ENCODE measurements around the gene GPR4. TPM values are rescaled to one million over a fixed set of nuclear protein-coding genes. Genes with fewer than 3 reads are reported as not detected.
A peak's percentile ranks its signal among the peaks of the same experiment; 100 is the strongest.

Gene GPR4
- total and polyA plus RNA-seq, 10 donors = 0.33 to 5.6 (median 3.7) TPM

DNA sequence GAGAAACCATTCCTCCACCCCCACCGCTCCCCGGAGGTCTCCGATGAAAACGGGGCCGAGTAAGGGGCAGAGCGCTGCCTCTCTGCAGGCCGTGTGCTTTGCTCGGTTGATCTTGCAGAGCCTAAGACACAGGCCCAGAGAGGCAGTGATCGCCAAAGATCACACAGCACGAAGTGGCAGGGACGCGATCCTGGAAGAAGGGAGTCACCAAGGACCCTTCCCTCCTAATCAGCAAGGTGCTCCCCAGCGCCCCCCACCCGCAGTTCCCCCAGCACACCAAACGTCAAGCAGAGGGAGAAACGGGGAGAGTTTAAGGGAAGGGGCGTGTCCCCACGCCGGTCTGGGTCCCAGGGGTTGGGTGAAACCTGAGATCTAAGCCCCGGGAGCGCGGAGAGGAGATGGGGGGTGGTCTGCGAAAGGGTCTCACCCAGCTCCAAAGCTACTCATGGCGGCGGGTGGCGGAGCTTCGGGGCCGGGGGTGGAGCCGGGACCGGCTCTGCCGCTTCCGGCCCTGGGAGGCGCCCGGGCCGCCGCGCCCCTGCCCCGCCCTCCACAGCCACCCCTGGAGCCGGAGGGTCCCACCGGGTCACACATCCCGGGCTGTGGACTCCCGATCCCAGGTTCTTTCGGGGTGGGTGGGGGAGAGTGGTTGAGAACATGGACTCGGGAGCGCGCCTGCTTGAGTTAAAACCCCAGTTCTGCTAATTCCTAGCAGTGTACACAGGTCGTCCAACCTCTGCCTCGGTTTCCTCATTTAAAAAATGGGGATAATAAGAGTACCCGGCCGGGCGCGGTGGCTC is 37.1 kb upstream of the GPR4 start, which contains the start of gene EML2:
TSS of gene EML2 (minus strand) at position 468 of the 800 bp plus-strand sequence. CDS start at position 447, 21 bp downstream.
- Histone ChIP-seq H3K27me3 (replicated peaks in 1 of 7) (peaks cover 0 to 9% (median 0%) of the 10 kb centered on the region in 7 donors), H3K4me1 (peaks cover 29 to 65% (median 54%) of the 10 kb centered on the region in 6 donors), H3K27ac (peak within 1 kb of the TSS; percentile 17 to 92 (median 67)), H3K9me3 (no peaks in the 10 kb centered on the region), H3K36me3 (peaks cover 0 to 15% (median 0%) of the 10 kb centered on the region in 6 donors), H3K4me3 (peak within 1 kb of the TSS; percentile 38 to 90 (median 64))
- DNase-seq = peak; percentile 93
- intact Hi-C loops (cut with DNase I; ENCODE audit: low total_unique reads) = no loop called here
- TF ChIP-seq POLR2AphosphoS5 (IDR thresholded peaks at IDR 0.05) = peak; percentile 32 to 65 (median 58)
- no peak for TF ChIP-seq POLR2A (IDR thresholded peaks at IDR 0.05)
- TF ChIP-seq, protein P1, sequence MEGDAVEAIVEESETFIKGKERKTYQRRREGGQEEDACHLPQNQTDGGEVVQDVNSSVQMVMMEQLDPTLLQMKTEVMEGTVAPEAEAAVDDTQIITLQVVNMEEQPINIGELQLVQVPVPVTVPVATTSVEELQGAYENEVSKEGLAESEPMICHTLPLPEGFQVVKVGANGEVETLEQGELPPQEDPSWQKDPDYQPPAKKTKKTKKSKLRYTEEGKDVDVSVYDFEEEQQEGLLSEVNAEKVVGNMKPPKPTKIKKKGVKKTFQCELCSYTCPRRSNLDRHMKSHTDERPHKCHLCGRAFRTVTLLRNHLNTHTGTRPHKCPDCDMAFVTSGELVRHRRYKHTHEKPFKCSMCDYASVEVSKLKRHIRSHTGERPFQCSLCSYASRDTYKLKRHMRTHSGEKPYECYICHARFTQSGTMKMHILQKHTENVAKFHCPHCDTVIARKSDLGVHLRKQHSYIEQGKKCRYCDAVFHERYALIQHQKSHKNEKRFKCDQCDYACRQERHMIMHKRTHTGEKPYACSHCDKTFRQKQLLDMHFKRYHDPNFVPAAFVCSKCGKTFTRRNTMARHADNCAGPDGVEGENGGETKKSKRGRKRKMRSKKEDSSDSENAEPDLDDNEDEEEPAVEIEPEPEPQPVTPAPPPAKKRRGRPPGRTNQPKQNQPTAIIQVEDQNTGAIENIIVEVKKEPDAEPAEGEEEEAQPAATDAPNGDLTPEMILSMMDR (IDR thresholded peaks at IDR 0.05 in 8 of 11, conservative IDR thresholded peaks at IDR 0.05 in 3 of 11) = peak in 2 of 11 experiments; percentile 21 to 24
- WGBS, 5 donors = 3 to 6% (median 4%) methylated on average over 28 to 52 of the region's 52 CpGs

DNA sequence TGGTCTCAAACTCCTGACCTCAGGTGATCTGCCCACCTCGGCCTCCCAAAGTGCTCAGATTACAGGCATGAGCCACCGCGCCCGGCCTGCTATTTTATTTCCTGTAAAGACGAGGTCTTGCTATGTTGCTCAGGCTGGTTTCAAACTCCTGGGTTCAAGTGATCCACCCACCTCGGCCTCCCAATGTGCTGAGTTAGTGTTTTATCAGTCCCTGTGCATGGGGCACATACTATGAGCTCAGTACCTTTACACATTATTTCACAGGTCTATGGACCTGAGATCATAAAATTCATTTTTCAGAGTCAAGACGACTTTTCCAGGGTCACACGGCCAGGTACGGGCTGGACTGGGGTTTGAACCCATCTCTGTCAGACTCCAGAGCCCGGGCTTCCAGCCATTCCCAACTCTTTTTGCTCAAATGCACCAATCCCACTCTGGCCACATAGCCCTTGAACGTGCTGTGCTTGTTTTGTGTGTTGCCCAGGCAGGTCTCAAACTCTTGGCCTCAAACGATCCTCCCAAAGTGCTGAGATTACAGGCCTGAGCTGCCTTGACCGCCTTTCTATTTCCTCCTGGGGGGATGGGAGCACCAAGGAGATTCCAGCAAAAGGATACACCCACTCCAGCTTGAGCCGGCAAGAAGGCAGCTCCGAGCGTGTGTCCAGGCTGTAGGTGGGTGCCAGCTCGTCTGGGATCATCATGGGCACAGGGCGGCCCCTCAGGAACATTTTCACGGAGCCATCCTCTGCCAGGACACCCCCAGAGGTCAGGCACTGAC is 36.1 kb upstream of the GPR4 start:
- peak overlapping the region in 5 of 8 donors; percentile 62 to 90 (median 67) for H3K4me3 ChIP-seq
- intact Hi-C loops (cut with DNase I; ENCODE audit: low total_unique reads) = no loop called here
- 82 to 84% (median 84%) methylated on average over 19 of the region's 19 CpGs for WGBS, 5 donors

DNA sequence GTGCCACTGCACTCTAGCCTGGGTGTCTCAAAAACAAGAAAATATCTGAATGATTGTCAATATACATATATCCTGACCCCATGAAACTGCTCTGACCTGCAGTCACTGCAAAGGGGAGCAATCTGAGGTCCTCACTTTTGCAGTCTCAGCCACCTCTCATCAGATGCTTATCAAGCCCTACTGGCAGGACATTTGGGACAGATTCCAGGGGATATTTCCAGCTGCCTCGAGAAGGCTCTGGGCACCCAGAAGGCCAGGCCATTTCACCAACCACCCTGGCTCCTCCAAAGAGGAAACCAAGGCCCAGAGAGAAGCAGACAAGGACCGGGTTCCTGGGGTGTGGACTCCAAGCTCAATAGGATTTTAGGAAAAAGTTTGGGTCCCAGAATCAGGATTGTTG is 34.9 kb upstream of the GPR4 start:
- intact Hi-C loops (cut with DNase I; ENCODE audit: low total_unique reads) = no loop called here
- H3K4me1 ChIP-seq = peaks cover 13 to 52% (median 38%) of the 10 kb centered on the region in 6 donors
- H3K27me3 ChIP-seq (replicated peaks in 1 of 7) = no peaks in the 10 kb centered on the region
- no peak for DNase-seq
- TF ChIP-seq, protein P1 (IDR thresholded peaks at IDR 0.05 in 8 of 11, conservative IDR thresholded peaks at IDR 0.05 in 3 of 11) = no peak
- TF ChIP-seq POLR2AphosphoS5 (IDR thresholded peaks at IDR 0.05) (no peak), POLR2A (IDR thresholded peaks at IDR 0.05) (no peak)
- WGBS, 5 donors = 76 to 100% (median 82%) methylated on average over 2 of the region's 2 CpGs
- H3K9me3 ChIP-seq = no peaks in the 10 kb centered on the region
- no peak overlapping the region for H3K27ac ChIP-seq
- H3K36me3 ChIP-seq = peaks cover 0 to 35% (median 2%) of the 10 kb centered on the region in 6 donors
- no peak overlapping the region for H3K4me3 ChIP-seq

More for the DNA sequence above, 36.1 kb upstream of the GPR4 start:
- Histone ChIP-seq H3K4me1 (peaks cover 25 to 55% (median 47%) of the 10 kb centered on the region in 6 donors), H3K27me3 (replicated peaks in 1 of 7) (no peaks in the 10 kb centered on the region), H3K9me3 (no peaks in the 10 kb centered on the region), H3K27ac (peak overlapping the region in 3 of 8 donors; percentile 75 to 92 (median 82)), H3K36me3 (peaks cover 0 to 23% (median 0%) of the 10 kb centered on the region in 6 donors)
- no peak for DNase-seq
- TF ChIP-seq, protein P1 (IDR thresholded peaks at IDR 0.05 in 8 of 11, conservative IDR thresholded peaks at IDR 0.05 in 3 of 11) = no peak
- TF ChIP-seq POLR2A (IDR thresholded peaks at IDR 0.05) = no peak
